ENCODE results near the gene RMDN2. TPM values are rescaled to one million over a fixed set of nuclear protein-coding genes. Genes with fewer than 3 reads are reported as not detected.

Gene RMDN2
- total RNA-seq, 2 experiments from 2014 or later = 1.4 to 2.6 TPM

GRCh38 chr2:37916512-37917082 is 8.5 kb upstream of the RMDN2 start:
- POLR2A ChIA-PET = no interaction called here
- Mint-ChIP-seq H3K9me3 (no peaks in the 10 kb centered on the region), H3K36me3 (ENCODE audit: low read depth) (no peaks in the 10 kb centered on the region), H3K4me3 (no peak overlapping the region), H3K27me3 (peaks cover 9% of the 10 kb centered on the region), H3K27ac (no peak overlapping the region), H3K4me1 (ENCODE audit: low read depth) (no peaks in the 10 kb centered on the region)
- intact Hi-C loops (cut with micrococcal nuclease) = no loop called here
- no peak for TF ChIP-seq CTCF (IDR thresholded peaks at IDR 0.05)
- no peak for DNase-seq
- no peak for ATAC-seq
- CTCF ChIA-PET = no interaction called here

- Mint-ChIP-seq H3K9me3 (no peaks in the 10 kb centered on the region), H3K4me1 (ENCODE audit: low read depth) (no peaks in the 10 kb centered on the region), H3K27me3 (peaks cover 11% of the 10 kb centered on the region), H3K36me3 (ENCODE audit: low read depth) (no peaks in the 10 kb centered on the region), H3K4me3 (no peak overlapping the region), H3K27ac (no peak overlapping the region)
- DNase-seq (no peak), ATAC-seq (no peak)
- intact Hi-C loops (cut with micrococcal nuclease) = no loop called here
- ChIA-PET POLR2A (no interaction called here), CTCF (no interaction called here)
- no peak for TF ChIP-seq CTCF (IDR thresholded peaks at IDR 0.05)
These were observed 7.5 kb upstream of the RMDN2 start for GRCh38 chr2:37917281-37918228.

- H3K4me1 Mint-ChIP-seq (ENCODE audit: low read depth) = no peaks in the 10 kb centered on the region
- intact Hi-C loops (cut with micrococcal nuclease) = no loop called here
- no peak for ATAC-seq
- TF ChIP-seq CTCF (IDR thresholded peaks at IDR 0.05) = no peak
- CTCF ChIA-PET = no interaction called here
- peaks cover 11% of the 10 kb centered on the region for H3K27me3 Mint-ChIP-seq
- no peak overlapping the region for H3K4me3 Mint-ChIP-seq
- POLR2A ChIA-PET = no interaction called here
- DNase-seq = no peak
- no peaks in the 10 kb centered on the region for H3K9me3 Mint-ChIP-seq
- no peak overlapping the region for H3K27ac Mint-ChIP-seq
- H3K36me3 Mint-ChIP-seq (ENCODE audit: low read depth) = no peaks in the 10 kb centered on the region
These were observed 6.3 kb upstream of the RMDN2 start for GRCh38 chr2:37918742-37919186.

GRCh38 chr2:37919631-37920032 is 5.5 kb upstream of the RMDN2 start:
- Mint-ChIP-seq H3K4me3 (no peak overlapping the region), H3K27ac (no peak overlapping the region), H3K27me3 (peaks cover 9% of the 10 kb centered on the region), H3K4me1 (ENCODE audit: low read depth) (peaks cover 6% of the 10 kb centered on the region), H3K9me3 (no peaks in the 10 kb centered on the region), H3K36me3 (ENCODE audit: low read depth) (no peaks in the 10 kb centered on the region)
- ChIA-PET POLR2A (no interaction called here), CTCF (no interaction called here)
- TF ChIP-seq CTCF (IDR thresholded peaks at IDR 0.05) = no peak
- no peak for DNase-seq
- no peak for ATAC-seq
- intact Hi-C loops (cut with micrococcal nuclease) = no loop called here

GRCh38 chr2:37920570-37920969 is 4.5 kb upstream of the RMDN2 start:
- peaks cover 8% of the 10 kb centered on the region for H3K4me1 Mint-ChIP-seq (ENCODE audit: low read depth)
- H3K9me3 Mint-ChIP-seq = no peaks in the 10 kb centered on the region
- no peaks in the 10 kb centered on the region for H3K36me3 Mint-ChIP-seq (ENCODE audit: low read depth)
- no peak for TF ChIP-seq CTCF (IDR thresholded peaks at IDR 0.05)
- CTCF ChIA-PET = no interaction called here
- no peak overlapping the region for H3K4me3 Mint-ChIP-seq
- POLR2A ChIA-PET = no interaction called here
- no peak overlapping the region for H3K27ac Mint-ChIP-seq
- intact Hi-C loops (cut with micrococcal nuclease) = no loop called here
- H3K27me3 Mint-ChIP-seq = peaks cover 9% of the 10 kb centered on the region
- no peak for ATAC-seq
- no peak for DNase-seq

Data from activated CD8-positive, alpha-beta T cell treated with anti-CD3 and anti-CD28 coated beads for 36 hours (primary cell).